GM19351 (cell line): ENCODE data around the gene RSF1.

Experiments used
- ATAC-seq: cut with Tn5 transposase; IDR thresholded peaks from one replicate; pipeline ENCODE4 v1.9.1; 2021; ENCODE audit warnings: mild to moderate bottlenecking, moderate library complexity; ENCODE audit not compliant: unreplicated experiment

The RSF1 gene

GRCh38 chr11:77814848-77815247 lies 5.7 kb downstream of the RSF1 start:
- ATAC-seq = no peak

- ATAC-seq = no peak
These were observed 7.3 kb downstream of the RSF1 start for GRCh38 chr11:77813256-77813655.

- ATAC-seq = no peak
These were observed 13.5 kb downstream of the RSF1 start for GRCh38 chr11:77806993-77807392.

- no peak for ATAC-seq
These were observed 14.1 kb downstream of the RSF1 start for GRCh38 chr11:77806415-77806814.

GRCh38 chr11:77801477-77801876 lies 19.0 kb downstream of the RSF1 start:
- ATAC-seq = no peak

GRCh38 chr11:77800449-77800848 lies 20.1 kb downstream of the RSF1 start:
- no peak for ATAC-seq

GRCh38 chr11:77799338-77799737 lies 21.2 kb downstream of the RSF1 start:
- no peak for ATAC-seq

- ATAC-seq = no peak
These were observed 26.6 kb downstream of the RSF1 start for GRCh38 chr11:77793972-77794371.

- no peak for ATAC-seq
These were observed 29.2 kb downstream of the RSF1 start for GRCh38 chr11:77791301-77791700.

- no peak for ATAC-seq
These were observed 30.6 kb downstream of the RSF1 start for GRCh38 chr11:77789731-77790476.

- no peak for ATAC-seq
These were observed 31.3 kb downstream of the RSF1 start for GRCh38 chr11:77789061-77789730.

- no peak for ATAC-seq
These were observed 36.0 kb downstream of the RSF1 start for GRCh38 chr11:77784572-77784971.

GRCh38 chr11:77783025-77783424 lies 37.5 kb downstream of the RSF1 start:
- ATAC-seq = no peak

GRCh38 chr11:77779935-77780334 lies 40.6 kb downstream of the RSF1 start:
- no peak for ATAC-seq

GRCh38 chr11:77778549-77778948 lies 42.0 kb downstream of the RSF1 start:
- no peak for ATAC-seq

- no peak for ATAC-seq
These were observed 42.4 kb downstream of the RSF1 start for GRCh38 chr11:77778118-77778517.

- ATAC-seq = no peak
These were observed 44.1 kb downstream of the RSF1 start for GRCh38 chr11:77776455-77776854.

- ATAC-seq = no peak
These were observed 44.6 kb downstream of the RSF1 start for GRCh38 chr11:77775936-77776335.

- no peak for ATAC-seq
These were observed 49.4 kb downstream of the RSF1 start for GRCh38 chr11:77771135-77771534.

GRCh38 chr11:77770629-77771028 lies 49.9 kb downstream of the RSF1 start:
- ATAC-seq = no peak

GRCh38 chr11:77762426-77762825 lies 58.1 kb downstream of the RSF1 start:
- no peak for ATAC-seq

GRCh38 chr11:77761491-77761890 lies 59.0 kb downstream of the RSF1 start:
- no peak for ATAC-seq

GRCh38 chr11:77758331-77758730 lies 62.2 kb downstream of the RSF1 start:
- ATAC-seq = no peak
